Activated T-helper 17 cell treated with anti-CD3 and anti-CD28 coated beads, Interleukin-2, amount 50 U/mL, for 72 hours (primary cell): Measurements from ENCODE around the gene SLC6A11. TPM values are rescaled to one million over a fixed set of nuclear protein-coding genes. Genes with fewer than 3 reads are reported as not detected.

Experiments
- ATAC-seq: fragments of 150-1000 bp; cut with Tn5 transposase; replicated peaks from 2 replicates; pipeline ENCODE4 v1.10.0; 2021; ENCODE audit warnings: mild to moderate bottlenecking, moderate library complexity
- H3K27ac Mint-ChIP-seq: one replicate; pipeline ENCODE4 v1.8.0; 2022; ENCODE audit warnings: mixed read lengths
- H3K27me3 Mint-ChIP-seq: one replicate; pipeline ENCODE4 v1.8.0; 2022; ENCODE audit warnings: mixed read lengths
- H3K36me3 Mint-ChIP-seq: one replicate; pipeline ENCODE4 v1.8.0; 2022; ENCODE audit warnings: low read depth, mild to moderate bottlenecking, mixed read lengths
- H3K4me1 Mint-ChIP-seq: one replicate; pipeline ENCODE4 v1.8.0; 2022; ENCODE audit warnings: mixed read lengths
- H3K4me3 Mint-ChIP-seq: one replicate; pipeline ENCODE4 v1.8.0; 2022; ENCODE audit warnings: mild to moderate bottlenecking, mixed read lengths
- H3K9me3 Mint-ChIP-seq: one replicate; pipeline ENCODE4 v1.8.0; 2022; ENCODE audit warnings: mixed read lengths
- total RNA-seq, 2 donors: library from RNA; stranded (reverse); gene quantifications; one replicate each; pipeline ENCODE4 v1.2.3, GENCODE V29; 2022

The SLC6A11 gene
- total RNA-seq, 2 donors from 2014 or later, result not detected

DNA sequence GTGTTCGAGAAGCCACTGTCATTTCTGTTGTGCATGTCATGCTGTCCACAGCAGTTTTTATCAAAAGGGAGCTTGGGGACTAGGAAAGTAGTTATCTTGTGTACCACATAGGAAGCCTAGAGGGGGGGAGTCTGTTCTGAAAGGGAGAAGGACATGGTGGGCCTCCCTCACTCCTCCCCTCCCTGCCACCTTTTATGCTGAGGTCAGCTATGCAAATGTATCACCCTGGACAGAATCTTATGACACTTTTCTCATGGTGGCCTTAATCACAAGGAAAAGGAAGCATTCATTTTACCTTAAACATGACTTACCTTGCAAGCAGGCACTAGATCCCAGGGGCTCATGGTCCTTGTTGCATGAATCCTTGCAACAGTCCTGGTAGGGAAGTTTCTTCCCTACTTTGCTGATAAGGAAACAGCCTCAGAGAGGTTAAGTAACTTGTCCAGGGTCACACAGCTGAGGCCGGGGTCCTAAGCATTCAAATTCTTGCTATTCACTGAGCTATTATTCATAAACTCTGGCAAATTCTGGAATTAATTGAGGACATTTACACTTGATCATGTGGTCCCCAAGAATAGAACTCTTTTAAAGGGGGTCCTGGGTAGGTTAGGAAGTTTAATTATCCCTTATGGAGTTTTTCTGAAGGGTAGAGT is 95.4 kb downstream of the SLC6A11 start:
- H3K27me3 Mint-ChIP-seq, result no peaks in the 10 kb centered on the region
- ATAC-seq, result no peak
- H3K4me3 Mint-ChIP-seq, result no peak overlapping the region
- H3K4me1 Mint-ChIP-seq, result no peaks in the 10 kb centered on the region
- peaks cover 13% of the 10 kb centered on the region for H3K9me3 Mint-ChIP-seq
- no peaks in the 10 kb centered on the region for H3K36me3 Mint-ChIP-seq
- no peak overlapping the region for H3K27ac Mint-ChIP-seq

GRCh38 chr3:10912786-10913185 is 96.8 kb downstream of the SLC6A11 start:
- H3K36me3 Mint-ChIP-seq, result no peaks in the 10 kb centered on the region
- H3K9me3 Mint-ChIP-seq, result peaks cover 3% of the 10 kb centered on the region
- H3K27me3 Mint-ChIP-seq, result no peaks in the 10 kb centered on the region
- H3K27ac Mint-ChIP-seq, result no peak overlapping the region
- H3K4me1 Mint-ChIP-seq, result no peaks in the 10 kb centered on the region
- H3K4me3 Mint-ChIP-seq, result no peak overlapping the region
- ATAC-seq, result no peak

GRCh38 chr3:10915376-10915775 is 99.3 kb downstream of the SLC6A11 start:
- Mint-ChIP-seq H3K4me1 (no peaks in the 10 kb centered on the region), H3K27me3 (peaks cover 12% of the 10 kb centered on the region), H3K4me3 (no peak overlapping the region), H3K9me3 (no peaks in the 10 kb centered on the region), H3K27ac (no peak overlapping the region), H3K36me3 (no peaks in the 10 kb centered on the region)
- ATAC-seq, result no peak

- H3K27me3 Mint-ChIP-seq, result peaks cover 19% of the 10 kb centered on the region
- H3K4me3 Mint-ChIP-seq, result no peak overlapping the region
These were observed 101.1 kb downstream of the SLC6A11 start for GRCh38 chr3:10917176-10917575.

DNA sequence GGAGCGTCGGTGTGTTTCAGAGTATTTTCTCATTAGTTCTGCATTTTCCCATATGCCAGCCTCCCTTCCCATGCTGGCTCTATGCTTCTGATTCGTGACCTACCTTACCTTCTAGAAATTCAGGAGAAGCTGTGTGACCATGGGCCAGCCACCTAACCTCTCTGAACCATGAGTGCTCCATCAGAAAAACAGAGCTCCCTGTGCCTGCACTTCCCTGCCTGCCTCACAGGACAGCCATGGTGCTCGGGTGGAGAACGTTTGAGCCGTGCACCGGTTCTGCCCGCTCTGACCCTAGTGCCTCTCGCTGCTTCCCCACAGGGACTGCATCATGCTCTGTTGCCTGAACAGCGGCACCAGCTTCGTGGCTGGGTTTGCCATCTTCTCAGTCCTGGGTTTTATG is 102.0 kb downstream of the SLC6A11 start:
- Mint-ChIP-seq H3K36me3 (no peaks in the 10 kb centered on the region), H3K27me3 (peaks cover 23% of the 10 kb centered on the region), H3K27ac (no peak overlapping the region), H3K4me3 (no peak overlapping the region), H3K9me3 (no peaks in the 10 kb centered on the region), H3K4me1 (no peaks in the 10 kb centered on the region)
- no peak for ATAC-seq

More at GRCh38 chr3:10917176-10917575, 101.1 kb downstream of the SLC6A11 start:
- H3K9me3 Mint-ChIP-seq, result no peaks in the 10 kb centered on the region
- H3K4me1 Mint-ChIP-seq, result no peaks in the 10 kb centered on the region
- H3K27ac Mint-ChIP-seq, result no peak overlapping the region
- ATAC-seq, result no peak
- no peaks in the 10 kb centered on the region for H3K36me3 Mint-ChIP-seq

DNA sequence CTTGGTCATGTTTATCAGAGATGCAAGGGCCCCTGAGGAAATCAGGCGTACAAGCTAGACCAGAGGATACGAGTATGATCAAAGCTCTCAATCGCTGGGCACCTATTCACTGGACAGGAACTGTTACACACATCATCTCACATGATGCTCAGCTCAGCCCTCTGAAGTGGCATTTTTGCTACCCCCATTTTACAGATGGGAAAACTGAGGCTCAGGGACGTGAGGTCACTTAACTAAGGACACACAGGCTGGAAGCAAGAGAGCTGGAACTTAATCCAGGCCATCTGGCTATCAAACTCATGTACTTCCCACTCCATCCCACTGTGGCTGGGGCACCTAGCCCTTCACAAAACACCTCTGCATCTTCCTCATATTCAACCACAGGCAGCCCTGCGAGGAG is 103.6 kb downstream of the SLC6A11 start:
- Mint-ChIP-seq H3K9me3 (peaks cover 2% of the 10 kb centered on the region), H3K27me3 (peaks cover 27% of the 10 kb centered on the region), H3K27ac (no peak overlapping the region), H3K4me3 (no peak overlapping the region), H3K36me3 (no peaks in the 10 kb centered on the region), H3K4me1 (no peaks in the 10 kb centered on the region)
- no peak for ATAC-seq

DNA sequence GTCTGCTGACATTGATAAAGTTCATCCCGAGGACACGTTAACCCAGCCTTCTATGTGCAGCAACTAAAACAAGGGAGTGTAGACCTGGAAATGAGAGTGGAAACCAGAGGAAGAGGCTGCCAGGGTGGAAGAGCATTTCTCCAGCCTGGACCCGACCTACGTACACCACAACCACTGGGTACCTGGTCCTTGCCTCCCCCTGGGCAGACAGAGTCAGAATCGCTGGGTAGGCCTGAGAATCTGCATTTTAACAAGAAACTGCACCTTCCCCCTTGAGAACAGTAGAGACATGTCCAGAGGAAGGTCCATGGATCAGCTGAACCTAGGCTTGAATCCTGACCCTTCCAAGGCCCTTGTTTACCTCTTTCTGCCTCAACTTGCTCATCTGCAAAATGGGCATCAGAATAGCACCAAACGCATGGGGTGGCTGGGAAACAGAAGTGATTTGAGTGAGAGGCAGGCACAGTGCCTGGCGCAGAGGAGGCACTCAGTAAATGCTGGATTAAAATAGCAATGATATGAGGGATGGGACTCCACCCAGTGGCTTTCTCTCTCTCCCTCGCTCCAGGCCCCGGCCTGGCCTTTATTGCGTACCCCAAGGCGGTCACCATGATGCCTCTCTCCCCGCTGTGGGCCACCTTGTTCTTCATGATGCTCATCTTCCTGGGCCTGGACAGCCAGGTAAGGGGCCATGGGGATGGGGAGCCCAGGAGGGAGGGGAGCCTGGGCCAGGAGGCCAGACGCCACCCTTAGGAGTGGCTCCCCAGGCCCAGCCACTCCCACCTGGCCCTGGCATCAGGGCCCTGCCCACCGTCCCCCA is 109.6 kb downstream of the SLC6A11 start:
- peaks cover 16% of the 10 kb centered on the region for H3K27me3 Mint-ChIP-seq
- ATAC-seq, result no peak
- no peak overlapping the region for H3K4me3 Mint-ChIP-seq
- no peaks in the 10 kb centered on the region for H3K4me1 Mint-ChIP-seq
- no peaks in the 10 kb centered on the region for H3K36me3 Mint-ChIP-seq
- H3K27ac Mint-ChIP-seq, result no peak overlapping the region
- H3K9me3 Mint-ChIP-seq, result peaks cover 4% of the 10 kb centered on the region

- Mint-ChIP-seq H3K4me3 (no peak overlapping the region), H3K36me3 (no peaks in the 10 kb centered on the region), H3K27ac (no peak overlapping the region), H3K9me3 (peaks cover 4% of the 10 kb centered on the region), H3K4me1 (no peaks in the 10 kb centered on the region), H3K27me3 (peaks cover 13% of the 10 kb centered on the region)
- no peak for ATAC-seq
These were observed 110.3 kb downstream of the SLC6A11 start for GRCh38 chr3:10926256-10926810.

DNA sequence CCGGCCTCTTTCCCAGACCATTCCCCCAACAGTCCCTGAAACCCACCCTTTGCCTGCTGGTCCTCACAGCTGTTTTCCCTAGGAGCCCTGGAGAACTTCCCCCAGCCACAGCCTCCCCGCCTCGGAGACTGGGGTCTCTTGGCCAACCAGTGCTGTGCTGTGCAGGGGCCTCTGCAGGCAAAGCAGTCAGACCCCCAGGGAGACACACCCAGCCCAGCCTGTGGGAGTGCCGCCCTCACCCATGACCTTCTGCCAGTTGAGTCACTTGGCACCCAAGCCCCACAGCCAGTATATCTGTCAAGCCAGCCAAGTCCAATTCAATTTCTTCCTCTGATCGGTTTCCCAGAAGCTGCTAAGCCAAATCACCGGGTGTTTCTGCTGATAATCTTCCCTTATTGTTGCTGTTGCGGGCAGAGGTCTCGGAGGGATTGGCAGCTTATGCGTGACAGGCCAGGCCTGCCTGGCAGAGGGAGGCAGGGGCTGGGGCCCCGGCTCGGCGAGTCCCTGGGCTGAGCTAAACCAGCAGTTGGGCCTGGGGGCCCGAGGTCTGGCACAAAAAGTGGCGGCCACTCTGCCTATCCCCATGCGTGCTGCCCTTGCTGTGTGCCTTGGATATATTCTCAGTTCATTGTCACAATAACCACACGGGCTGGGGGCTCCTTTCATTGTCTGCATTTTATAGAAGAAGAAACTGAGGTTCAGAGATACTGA is 110.9 kb downstream of the SLC6A11 start:
- H3K27ac Mint-ChIP-seq, result no peak overlapping the region
- no peak for ATAC-seq
- H3K36me3 Mint-ChIP-seq, result no peaks in the 10 kb centered on the region
- no peak overlapping the region for H3K4me3 Mint-ChIP-seq
- no peaks in the 10 kb centered on the region for H3K4me1 Mint-ChIP-seq
- H3K27me3 Mint-ChIP-seq, result peaks cover 10% of the 10 kb centered on the region
- peaks cover 4% of the 10 kb centered on the region for H3K9me3 Mint-ChIP-seq

GRCh38 chr3:10927551-10927950 is 111.5 kb downstream of the SLC6A11 start:
- H3K27ac Mint-ChIP-seq, result no peak overlapping the region
- no peak for ATAC-seq
- peaks cover 4% of the 10 kb centered on the region for H3K9me3 Mint-ChIP-seq
- H3K4me1 Mint-ChIP-seq, result no peaks in the 10 kb centered on the region
- H3K27me3 Mint-ChIP-seq, result peaks cover 7% of the 10 kb centered on the region
- H3K4me3 Mint-ChIP-seq, result no peak overlapping the region
- no peaks in the 10 kb centered on the region for H3K36me3 Mint-ChIP-seq

GRCh38 chr3:10928407-10928960 is 112.5 kb downstream of the SLC6A11 start:
- no peak for ATAC-seq
- no peaks in the 10 kb centered on the region for H3K4me1 Mint-ChIP-seq
- H3K36me3 Mint-ChIP-seq, result no peaks in the 10 kb centered on the region
- no peak overlapping the region for H3K4me3 Mint-ChIP-seq
- peaks cover 4% of the 10 kb centered on the region for H3K9me3 Mint-ChIP-seq
- no peak overlapping the region for H3K27ac Mint-ChIP-seq
- H3K27me3 Mint-ChIP-seq, result peaks cover 5% of the 10 kb centered on the region

DNA sequence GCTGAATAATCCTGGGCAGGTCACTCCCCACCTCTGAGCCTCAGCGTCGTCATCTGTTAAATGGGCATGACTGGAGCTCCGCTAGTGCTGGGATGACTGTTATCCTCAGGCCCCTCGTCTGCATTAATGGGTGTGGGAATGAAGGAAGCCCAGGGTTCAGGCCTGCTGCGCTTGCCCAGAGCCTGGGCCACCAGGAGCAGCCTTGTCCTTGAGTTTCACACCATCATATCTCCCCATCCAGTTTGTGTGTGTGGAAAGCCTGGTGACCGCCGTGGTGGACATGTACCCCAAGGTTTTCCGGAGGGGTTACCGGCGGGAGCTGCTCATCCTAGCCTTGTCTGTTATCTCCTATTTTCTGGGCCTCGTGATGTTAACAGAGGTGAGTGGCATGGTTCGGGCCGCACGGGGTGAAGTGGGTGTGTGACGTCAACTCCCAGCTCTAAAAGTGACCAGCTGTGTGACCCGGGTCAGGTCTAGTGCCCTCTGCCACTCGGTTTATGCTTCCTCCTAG is 113.0 kb downstream of the SLC6A11 start:
- Mint-ChIP-seq H3K27ac (no peak overlapping the region), H3K9me3 (peaks cover 4% of the 10 kb centered on the region), H3K4me3 (no peak overlapping the region), H3K27me3 (peaks cover 5% of the 10 kb centered on the region), H3K4me1 (no peaks in the 10 kb centered on the region), H3K36me3 (no peaks in the 10 kb centered on the region)
- no peak for ATAC-seq

DNA sequence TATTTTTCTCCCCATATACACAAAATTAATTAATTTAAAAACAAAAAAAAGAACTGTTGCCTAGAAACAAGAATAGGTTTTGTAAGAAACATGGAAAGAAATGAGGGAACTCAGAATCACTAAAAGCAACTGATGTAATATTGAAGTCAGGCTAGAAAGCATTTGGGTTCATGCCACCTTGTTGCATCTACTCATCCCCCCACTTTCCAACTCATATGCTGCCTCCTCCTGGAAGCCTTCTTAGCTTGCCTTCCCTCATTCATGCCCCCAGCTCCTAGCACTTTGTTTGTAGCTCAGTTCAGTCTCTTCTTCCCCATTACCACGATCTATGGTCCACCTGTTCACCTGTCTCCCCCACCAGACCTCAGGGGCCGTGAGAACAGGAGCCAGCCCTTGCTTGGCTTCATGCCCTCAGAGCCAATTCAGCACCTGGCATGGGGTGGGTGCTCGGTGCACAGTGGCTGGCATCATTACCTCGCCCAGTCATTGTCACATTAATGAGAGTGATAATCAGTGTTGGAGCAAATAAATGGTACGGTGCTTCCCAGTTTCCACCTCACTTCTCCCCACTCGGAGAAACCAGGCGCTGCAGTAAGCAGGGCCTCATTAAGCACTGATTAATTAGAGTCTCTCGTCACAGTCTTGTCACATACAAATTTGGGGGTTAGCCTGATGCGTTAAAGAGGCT is 114.1 kb downstream of the SLC6A11 start:
- Mint-ChIP-seq H3K27me3 (no peaks in the 10 kb centered on the region), H3K27ac (no peak overlapping the region), H3K36me3 (no peaks in the 10 kb centered on the region), H3K9me3 (no peaks in the 10 kb centered on the region), H3K4me3 (no peak overlapping the region), H3K4me1 (no peaks in the 10 kb centered on the region)
- ATAC-seq, result no peak

- no peaks in the 10 kb centered on the region for H3K36me3 Mint-ChIP-seq
- no peaks in the 10 kb centered on the region for H3K4me1 Mint-ChIP-seq
- no peaks in the 10 kb centered on the region for H3K27me3 Mint-ChIP-seq
- no peak overlapping the region for H3K27ac Mint-ChIP-seq
- H3K9me3 Mint-ChIP-seq, result no peaks in the 10 kb centered on the region
- ATAC-seq, result no peak
- no peak overlapping the region for H3K4me3 Mint-ChIP-seq
These were observed 114.6 kb downstream of the SLC6A11 start for GRCh38 chr3:10930666-10931040.
